ENCODE results near the gene SLC16A8. TPM values are rescaled to one million over a fixed set of nuclear protein-coding genes. Genes with fewer than 3 reads are reported as not detected.

Gene SLC16A8
- total and polyA plus RNA-seq, 2 of the 13 experiments (the other 11 are each of a cell fraction or from before 2014, with no cell fraction given): not detected

DNA sequence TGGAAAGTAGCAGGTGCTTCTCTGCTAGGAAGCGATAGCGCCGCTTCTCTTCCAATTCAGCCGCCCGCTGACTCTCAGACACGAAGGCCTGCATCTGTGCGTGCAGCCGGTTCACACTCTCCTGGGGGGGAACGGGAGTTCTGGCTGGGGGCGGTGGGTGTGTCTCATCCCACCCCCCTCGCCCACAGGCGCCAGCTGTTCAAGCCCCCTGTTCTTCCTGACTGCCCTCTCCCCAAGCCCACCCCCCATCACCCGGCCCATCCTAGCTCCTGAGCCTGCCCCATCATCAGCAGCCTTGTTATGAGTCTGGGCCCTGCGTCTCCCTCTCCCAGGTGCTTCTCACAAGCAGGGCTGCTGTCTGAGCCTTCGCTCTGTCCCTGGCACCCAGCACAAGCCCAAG is 13.1 kb upstream of the SLC16A8 start:
- no peaks in the 10 kb centered on the region for H3K27me3 ChIP-seq (ENCODE audit: control insufficient read depth in 1 of 2, insufficient read depth in 2 of 2, low read length in 2 of 2)
- POLR2A ChIA-PET: interaction anchor here (1.1 kb wide), 1 partner anchor 11 kb away, joined by 3 read pairs; no protein-coding TSS in a partner anchor
- FAIRE-seq: no peak
- intact Hi-C loops (cut with micrococcal nuclease; ENCODE audit: unreplicated experiment): no loop called here
- CTCF ChIA-PET (ENCODE audit: low intra/inter-chr PET ratio, low total read pairs): no interaction called here
- no peak overlapping the region for H3K27ac ChIP-seq (ENCODE audit: extremely low read length, insufficient read depth, low read length)
- no peaks in the 10 kb centered on the region for H3K4me1 ChIP-seq (ENCODE audit: insufficient read depth, low read length)
- over 99% methylated on average over 11 of the region's 15 CpGs for WGBS (ENCODE audit: low lambda C conversion rate)
- no peaks in the 10 kb centered on the region for H3K79me2 ChIP-seq (ENCODE audit: insufficient read depth, low read length)
- no peak overlapping the region for H3K4me2 ChIP-seq (ENCODE audit: low read depth, low read length)
- no peak overlapping the region for H2AFZ ChIP-seq (ENCODE audit: low read length)
- H4K20me1 ChIP-seq (ENCODE audit: insufficient read depth, low read length): no peaks in the 10 kb centered on the region
- peaks cover 15 to 20% of the 10 kb centered on the region in 2 experiments; a peak in 4 of 5 replicates for H3K36me3 ChIP-seq (replicated peaks in 1 of 2; ENCODE audit: control insufficient read depth in 1 of 2, insufficient read depth in 2 of 2, low read length in 2 of 2)
- BruUV-seq (replicated peaks): no TSS peak
- in situ Hi-C loops (cut with HindIII; ENCODE audit: extremely low pct_ligation_motif_present, low pct_unique_long_range_greater_than_20kb): no loop called here
- H3K9ac ChIP-seq (ENCODE audit: insufficient read depth, low read depth, low read length): no peak overlapping the region
- H3K9me3 ChIP-seq (ENCODE audit: low read length): no peaks in the 10 kb centered on the region
- H3K4me3 ChIP-seq (replicated peaks in 1 of 3; ENCODE audit: insufficient read depth in 1 of 3, low read depth in 2 of 3, low read length in 3 of 3): no peak overlapping the region
- TF ChIP-seq MAFF (IDR thresholded peaks at IDR 0.05; ENCODE audit: low read depth, low read length) (no peak), TSC22D2 (CRISPR knock-in tag; IDR thresholded peaks at IDR 0.05; ENCODE audit: borderline replicate concordance) (no peak), PTBP1 (IDR thresholded peaks at IDR 0.05; ENCODE audit: low read depth, low read length, poor library complexity, severe bottlenecking) (no peak), PHF20 (CRISPR knock-in tag; IDR thresholded peaks at IDR 0.05) (no peak), ZFP1 (CRISPR knock-in tag; IDR thresholded peaks at IDR 0.05) (no peak), ZNF329 (CRISPR knock-in tag; IDR thresholded peaks at IDR 0.05; ENCODE audit: low read depth) (no peak), ZNF17 (CRISPR knock-in tag; IDR thresholded peaks at IDR 0.05) (no peak), ZNF652 (CRISPR knock-in tag; IDR thresholded peaks at IDR 0.05; ENCODE audit: borderline replicate concordance, low read depth) (no peak), ZNF878 (CRISPR knock-in tag; IDR thresholded peaks at IDR 0.05) (no peak)
- TF ChIP-seq, protein P1, sequence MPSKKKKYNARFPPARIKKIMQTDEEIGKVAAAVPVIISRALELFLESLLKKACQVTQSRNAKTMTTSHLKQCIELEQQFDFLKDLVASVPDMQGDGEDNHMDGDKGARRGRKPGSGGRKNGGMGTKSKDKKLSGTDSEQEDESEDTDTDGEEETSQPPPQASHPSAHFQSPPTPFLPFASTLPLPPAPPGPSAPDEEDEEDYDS (CRISPR knock-in tag; IDR thresholded peaks at IDR 0.05): no peak
- TF ChIP-seq, protein P2, sequence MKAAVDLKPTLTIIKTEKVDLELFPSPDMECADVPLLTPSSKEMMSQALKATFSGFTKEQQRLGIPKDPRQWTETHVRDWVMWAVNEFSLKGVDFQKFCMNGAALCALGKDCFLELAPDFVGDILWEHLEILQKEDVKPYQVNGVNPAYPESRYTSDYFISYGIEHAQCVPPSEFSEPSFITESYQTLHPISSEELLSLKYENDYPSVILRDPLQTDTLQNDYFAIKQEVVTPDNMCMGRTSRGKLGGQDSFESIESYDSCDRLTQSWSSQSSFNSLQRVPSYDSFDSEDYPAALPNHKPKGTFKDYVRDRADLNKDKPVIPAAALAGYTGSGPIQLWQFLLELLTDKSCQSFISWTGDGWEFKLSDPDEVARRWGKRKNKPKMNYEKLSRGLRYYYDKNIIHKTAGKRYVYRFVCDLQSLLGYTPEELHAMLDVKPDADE (CRISPR knock-in tag; IDR thresholded peaks at IDR 0.05): no peak
- TF ChIP-seq, protein P3, sequence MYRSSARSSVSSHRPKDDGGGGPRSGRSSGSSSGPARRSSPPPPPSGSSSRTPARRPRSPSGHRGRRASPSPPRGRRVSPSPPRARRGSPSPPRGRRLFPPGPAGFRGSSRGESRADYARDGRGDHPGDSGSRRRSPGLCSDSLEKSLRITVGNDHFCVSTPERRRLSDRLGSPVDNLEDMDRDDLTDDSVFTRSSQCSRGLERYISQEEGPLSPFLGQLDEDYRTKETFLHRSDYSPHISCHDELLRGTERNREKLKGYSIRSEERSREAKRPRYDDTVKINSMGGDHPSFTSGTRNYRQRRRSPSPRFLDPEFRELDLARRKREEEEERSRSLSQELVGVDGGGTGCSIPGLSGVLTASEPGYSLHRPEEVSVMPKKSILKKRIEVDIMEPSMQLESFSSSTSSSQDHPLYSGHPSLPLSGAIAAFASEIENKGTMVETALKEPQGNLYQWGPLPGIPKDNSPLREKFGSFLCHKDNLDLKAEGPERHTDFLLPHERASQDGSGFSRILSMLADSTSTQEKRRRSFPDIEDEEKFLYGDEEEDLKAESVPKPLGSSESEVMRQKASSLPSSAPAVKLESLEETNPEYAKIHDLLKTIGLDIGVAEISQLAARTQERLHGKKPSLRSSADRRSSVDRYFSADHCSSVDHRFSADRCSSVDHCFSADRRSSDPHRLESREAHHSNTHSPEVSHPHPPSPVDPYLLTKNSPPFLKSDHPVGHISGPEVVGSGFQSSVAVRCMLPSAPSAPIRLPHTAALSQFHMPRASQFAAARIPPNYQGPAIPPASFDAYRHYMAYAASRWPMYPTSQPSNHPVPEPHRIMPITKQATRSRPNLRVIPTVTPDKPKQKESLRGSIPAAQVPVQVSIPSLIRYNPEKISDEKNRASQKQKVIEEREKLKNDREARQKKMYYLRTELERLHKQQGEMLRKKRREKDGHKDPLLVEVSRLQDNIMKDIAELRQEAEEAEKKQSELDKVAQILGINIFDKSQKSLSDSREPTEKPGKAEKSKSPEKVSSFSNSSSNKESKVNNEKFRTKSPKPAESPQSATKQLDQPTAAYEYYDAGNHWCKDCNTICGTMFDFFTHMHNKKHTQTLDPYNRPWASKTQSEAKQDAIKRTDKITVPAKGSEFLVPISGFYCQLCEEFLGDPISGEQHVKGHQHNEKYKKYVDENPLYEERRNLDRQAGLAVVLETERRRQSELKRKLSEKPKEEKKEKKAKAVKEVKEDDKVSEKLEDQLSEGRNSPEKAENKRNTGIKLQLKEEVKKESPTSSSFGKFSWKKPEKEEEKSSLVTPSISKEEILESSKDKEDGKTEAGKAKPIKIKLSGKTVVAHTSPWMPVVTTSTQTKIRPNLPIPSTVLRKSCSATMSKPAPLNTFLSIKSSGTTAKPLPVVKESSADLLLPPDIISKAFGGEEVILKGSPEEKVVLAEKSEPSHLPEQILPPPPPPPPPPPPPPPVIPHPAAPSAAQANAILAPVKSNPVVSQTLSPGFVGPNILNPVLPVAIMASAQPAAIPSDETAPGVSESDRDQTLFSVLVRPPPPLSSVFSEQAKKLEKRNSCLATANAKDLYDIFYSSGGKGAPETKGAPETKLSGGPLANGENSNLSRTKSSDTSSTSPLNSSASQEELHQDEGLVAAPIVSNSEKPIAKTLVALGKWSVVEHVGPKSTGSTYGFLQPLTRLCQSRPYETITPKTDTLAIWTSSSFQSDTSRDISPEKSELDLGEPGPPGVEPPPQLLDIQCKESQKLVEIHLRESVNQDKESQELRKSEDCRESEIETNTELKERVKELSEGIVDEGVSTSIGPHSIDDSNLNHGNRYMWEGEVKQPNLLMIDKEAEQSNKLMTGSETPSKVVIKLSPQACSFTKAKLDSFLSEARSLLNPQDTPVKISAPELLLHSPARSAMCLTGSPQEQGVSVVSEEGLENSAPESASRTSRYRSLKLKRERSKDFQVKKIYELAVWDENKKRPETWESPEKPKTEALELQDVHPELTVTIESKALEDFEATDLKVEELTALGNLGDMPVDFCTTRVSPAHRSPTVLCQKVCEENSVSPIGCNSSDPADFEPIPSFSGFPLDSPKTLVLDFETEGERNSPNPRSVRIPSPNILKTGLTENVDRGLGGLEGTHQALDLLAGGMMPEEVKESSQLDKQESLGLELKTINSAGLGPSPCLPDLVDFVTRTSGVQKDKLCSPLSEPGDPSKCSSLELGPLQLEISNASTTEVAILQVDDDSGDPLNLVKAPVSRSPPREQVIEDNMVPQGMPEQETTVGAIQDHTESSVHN (CRISPR knock-in tag; IDR thresholded peaks at IDR 0.05): no peak
- TF ChIP-seq, protein P4, sequence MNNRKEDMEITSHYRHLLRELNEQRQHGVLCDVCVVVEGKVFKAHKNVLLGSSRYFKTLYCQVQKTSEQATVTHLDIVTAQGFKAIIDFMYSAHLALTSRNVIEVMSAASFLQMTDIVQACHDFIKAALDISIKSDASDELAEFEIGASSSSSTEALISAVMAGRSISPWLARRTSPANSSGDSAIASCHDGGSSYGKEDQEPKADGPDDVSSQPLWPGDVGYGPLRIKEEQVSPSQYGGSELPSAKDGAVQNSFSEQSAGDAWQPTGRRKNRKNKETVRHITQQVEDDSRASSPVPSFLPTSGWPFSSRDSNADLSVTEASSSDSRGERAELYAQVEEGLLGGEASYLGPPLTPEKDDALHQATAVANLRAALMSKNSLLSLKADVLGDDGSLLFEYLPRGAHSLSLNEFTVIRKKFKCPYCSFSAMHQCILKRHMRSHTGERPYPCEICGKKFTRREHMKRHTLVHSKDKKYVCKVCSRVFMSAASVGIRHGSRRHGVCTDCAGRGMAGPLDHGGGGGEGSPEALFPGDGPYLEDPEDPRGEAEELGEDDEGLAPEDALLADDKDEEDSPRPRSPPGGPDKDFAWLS (CRISPR knock-in tag; IDR thresholded peaks at IDR 0.05; ENCODE audit: borderline replicate concordance): no peak
- no peak for ATAC-seq
- no peak for DNase-seq (ENCODE audit: low spot score)
